CD4-positive, alpha-beta T cell treated with Interleukin-6 for 4 hours (primary cell): ENCODE measurements around the gene ZNF17.

Experiments used
- DNase-seq: peaks from one replicate; pipeline ENCODE4 v3.0.0-alpha.2; 2020; ENCODE audit warnings: mixed read lengths

Gene ZNF17

GRCh38 chr19:57434386-57435061, 23.6 kb downstream of the ZNF17 start:
- no peak for DNase-seq

DNA sequence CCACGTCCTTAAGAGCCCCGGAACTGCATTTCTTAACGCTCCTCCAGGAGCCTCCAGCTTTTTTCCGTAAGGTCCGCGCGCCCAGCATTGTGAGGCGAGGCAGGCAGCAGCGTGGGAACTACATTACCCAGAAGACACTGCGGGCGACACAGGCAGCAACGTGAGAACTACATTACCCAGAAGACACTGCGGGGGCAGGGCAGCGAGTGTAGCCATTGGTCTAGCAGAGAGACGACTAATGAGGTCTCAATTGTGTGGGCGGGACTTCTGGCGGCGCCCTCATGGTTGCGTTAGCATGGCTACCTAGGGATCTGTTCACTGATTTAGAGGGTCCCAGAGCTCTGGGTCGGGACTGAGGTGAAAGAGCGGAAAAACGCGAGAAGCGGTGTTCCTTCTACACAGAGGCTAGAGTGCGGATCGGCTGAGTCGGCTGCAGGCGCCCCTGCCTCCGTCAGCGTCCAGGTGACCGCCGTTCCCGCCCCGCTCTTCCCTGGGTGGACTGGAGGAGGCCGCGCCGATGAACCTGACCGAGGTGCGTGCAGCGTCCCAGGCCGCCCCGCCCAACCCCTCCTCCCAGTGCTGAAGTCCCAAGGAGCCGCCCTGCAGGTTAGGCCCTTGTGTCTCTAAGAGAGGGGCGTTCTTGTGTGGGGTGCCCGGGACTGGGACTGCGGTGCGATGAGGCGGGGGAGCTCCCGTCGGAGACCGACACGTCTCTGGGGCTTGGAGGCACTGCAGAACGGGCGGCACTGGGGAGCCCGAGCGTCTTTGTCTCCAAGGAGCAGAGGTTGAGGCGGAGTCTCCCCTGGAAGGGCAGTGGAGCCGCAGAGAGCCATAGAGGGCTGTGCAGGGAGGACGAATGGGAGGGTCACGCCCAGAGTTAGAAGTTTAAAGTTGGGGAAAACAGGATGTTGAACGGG, 24.4 kb downstream of the ZNF17 start, which contains the start of gene ZNF749:
TSS of gene ZNF749 (plus strand) at position 264 of the 917 bp plus-strand sequence. CDS start at position 518, 254 bp downstream.
- peak; percentile 98 for DNase-seq

- no peak for DNase-seq
Measured at GRCh38 chr19:57436417-57436816, 25.5 kb downstream of the ZNF17 start.

GRCh38 chr19:57437931-57438330, 27.0 kb downstream of the ZNF17 start:
- DNase-seq = no peak

DNA sequence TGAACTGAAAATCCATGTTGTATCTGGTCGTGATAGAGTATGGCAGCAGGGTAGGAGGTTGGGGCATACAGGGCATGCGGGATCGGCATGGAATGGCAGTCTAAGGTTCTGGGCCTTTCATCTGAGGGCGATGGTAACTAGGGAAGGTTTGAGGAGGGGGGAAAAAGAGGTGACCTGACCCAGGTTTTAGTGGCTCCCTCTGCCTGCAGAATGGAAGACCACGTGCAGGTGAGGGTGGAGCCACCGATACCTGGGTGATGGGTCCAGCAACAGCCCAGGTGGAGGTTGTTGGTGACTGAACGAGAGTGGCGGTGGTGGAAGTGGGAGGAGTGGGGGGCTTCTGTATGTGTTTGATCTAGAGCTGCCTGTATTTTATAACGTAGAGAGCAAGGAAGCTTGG, 28.0 kb downstream of the ZNF17 start:
- no peak for DNase-seq

GRCh38 chr19:57441979-57442752, 31.2 kb downstream of the ZNF17 start:
- no peak for DNase-seq

DNA sequence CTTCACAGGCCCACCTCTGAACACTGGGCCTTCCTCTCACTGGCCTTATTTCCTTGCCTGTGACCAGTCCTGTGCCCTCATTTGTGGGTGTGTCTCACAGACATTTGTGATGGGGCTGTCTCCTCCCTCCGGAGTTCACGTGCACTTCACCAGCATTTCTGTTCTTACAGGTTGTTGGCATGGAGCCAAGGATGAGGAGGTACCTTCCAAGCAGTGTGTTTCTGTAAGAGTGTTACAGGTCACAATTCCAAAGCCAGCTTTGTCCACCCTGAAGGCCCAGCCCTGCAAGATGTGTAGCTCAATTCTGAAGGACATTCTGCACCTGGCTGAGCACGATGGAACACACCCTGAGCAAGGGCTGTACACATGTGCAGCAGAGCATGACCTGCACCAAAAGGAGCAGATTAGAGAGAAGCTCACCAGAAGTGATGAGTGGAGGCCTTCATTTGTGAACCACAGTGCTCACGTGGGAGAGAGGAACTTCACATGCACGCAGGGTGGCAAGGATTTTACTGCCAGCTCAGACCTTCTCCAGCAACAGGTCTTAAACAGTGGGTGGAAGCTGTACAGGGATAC, 32.2 kb downstream of the ZNF17 start:
- no peak for DNase-seq

DNA sequence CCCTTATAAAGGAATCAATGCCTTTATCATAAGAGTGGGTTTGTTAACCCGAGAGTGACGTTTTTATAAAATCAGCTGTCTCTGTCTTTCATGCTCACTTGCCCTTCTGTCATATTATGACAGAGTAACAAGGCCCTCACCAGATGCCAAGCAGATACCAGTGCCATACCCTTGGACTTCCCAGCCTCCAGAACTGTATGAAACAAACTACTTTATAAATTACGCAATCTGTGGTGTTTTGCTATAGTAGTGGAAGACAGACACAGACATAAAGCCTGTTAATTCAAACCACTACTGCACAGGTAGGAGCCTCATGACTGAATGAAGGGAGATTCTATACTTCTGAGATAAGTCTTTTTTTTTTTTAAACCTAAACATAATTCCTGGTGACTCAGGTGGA, 41.3 kb downstream of the ZNF17 start:
- no peak for DNase-seq

DNA sequence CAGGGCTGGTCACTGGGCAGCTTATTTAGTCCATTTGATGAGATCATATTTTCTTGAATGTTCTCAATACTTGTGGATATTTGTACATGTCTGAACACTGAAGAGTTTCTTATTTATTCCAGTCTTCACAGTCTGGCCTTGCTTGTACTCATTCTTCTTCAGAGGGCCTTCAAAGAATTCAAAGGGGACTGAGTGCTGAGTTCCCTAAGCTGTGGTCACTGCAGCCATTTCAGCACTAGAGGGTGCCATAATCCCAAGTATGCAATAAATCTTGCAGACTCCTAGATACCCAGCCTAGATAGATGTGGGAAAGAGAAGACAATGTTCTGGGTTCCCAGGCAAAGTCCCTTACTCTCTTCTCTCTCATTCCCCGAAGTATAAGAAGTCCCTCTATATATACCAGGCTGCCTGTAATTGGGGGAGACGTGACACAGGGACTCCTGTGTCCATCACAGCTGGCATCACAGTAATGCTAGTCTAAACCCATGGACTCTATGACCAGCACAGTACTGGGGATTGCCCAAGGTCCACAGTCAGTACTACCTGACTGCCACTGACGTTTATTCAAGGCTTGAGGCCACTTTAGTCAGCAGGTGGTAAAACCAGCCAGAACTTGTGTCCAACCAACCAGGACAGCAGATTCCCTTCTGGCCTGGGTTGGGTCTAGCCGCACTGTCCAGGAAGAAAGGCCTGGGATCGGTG, 54.9 kb downstream of the ZNF17 start:
- DNase-seq = peak; percentile 6

DNA sequence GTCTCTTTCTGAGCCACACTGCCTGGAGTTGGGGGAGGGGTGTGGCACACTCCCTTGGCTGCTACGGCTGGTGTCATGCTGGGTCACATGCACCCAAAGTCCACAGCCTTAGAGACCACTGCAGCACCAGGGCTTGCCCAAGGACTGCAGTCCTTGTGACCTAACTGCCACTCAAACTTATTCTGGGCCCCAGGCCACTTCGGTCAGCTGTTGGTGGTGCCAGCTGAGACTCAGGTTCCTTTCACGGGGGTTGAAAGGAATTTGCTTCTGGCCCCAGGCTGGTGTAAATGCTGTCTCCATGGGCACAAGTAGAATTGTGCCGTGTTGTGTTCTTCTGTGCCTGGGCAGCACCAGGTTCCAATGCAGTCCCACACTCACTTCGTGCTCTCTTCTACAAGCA, 55.5 kb downstream of the ZNF17 start:
- no peak for DNase-seq
